ENCODE data around the gene SH3BP4. TPM values are rescaled to one million over a fixed set of nuclear protein-coding genes. Genes with fewer than 3 reads are reported as not detected.

The SH3BP4 gene
- total and polyA plus RNA-seq, 2 experiments from 2014 or later, result 59.3 to 100 TPM

- H3K4me1 ChIP-seq (ENCODE audit: insufficient read depth), result peaks cover 25% of the 10 kb centered on the region
- no peaks in the 10 kb centered on the region for H3K9me2 ChIP-seq (ENCODE audit: insufficient read depth)
- H3K4me3 ChIP-seq, result no peak overlapping the region
- no peaks in the 10 kb centered on the region for H3K27me3 ChIP-seq (replicated peaks; ENCODE audit: insufficient read depth)
- peaks cover 13% of the 10 kb centered on the region; the same call in 1 of the 2 replicates for H3K36me3 ChIP-seq (ENCODE audit: low read depth)
- H3K4me2 ChIP-seq (ENCODE audit: unreplicated experiment), result no peak overlapping the region
- no peak overlapping the region for H2AFZ ChIP-seq
- H3K79me2 ChIP-seq (ENCODE audit: insufficient read depth), result peaks cover 92% of the 10 kb centered on the region
- no peaks in the 10 kb centered on the region for H3K9me3 ChIP-seq (ENCODE audit: low read depth)
- TF ChIP-seq EZH2 (IDR thresholded peaks at IDR 0.05; ENCODE audit: insufficient read depth, poor library complexity, severe bottlenecking) (no peak), EZH2phosphoT487 (IDR thresholded peaks at IDR 0.05; ENCODE audit: insufficient read depth, low read depth) (no peak)
- in situ Hi-C loops (cut with MboI), result no loop called here
- H4K20me1 ChIP-seq (ENCODE audit: insufficient read depth), result no peaks in the 10 kb centered on the region; the same call in 1 of the 2 replicates
- no peak for DNase-seq
- H3F3A ChIP-seq (ENCODE audit: insufficient read depth), result peaks cover 26% of the 10 kb centered on the region
- 94 to 96% methylated on average over 4 of the region's 4 CpGs for WGBS, 2 experiments (ENCODE audit: low coverage in 1 of 2, low lambda C conversion rate in 2 of 2, missing lambda C conversion rate in 2 of 2)
- no peak overlapping the region for H3K27ac ChIP-seq
- no peak overlapping the region for H3K9ac ChIP-seq
Measured at GRCh38 chr2:235030936-235031335, 79.1 kb downstream of the SH3BP4 start.

GRCh38 chr2:235031686-235032373, 80.0 kb downstream of the SH3BP4 start:
- Histone ChIP-seq H3K9ac (no peak overlapping the region), H3F3A (ENCODE audit: insufficient read depth) (peaks cover 19% of the 10 kb centered on the region), H4K20me1 (ENCODE audit: insufficient read depth) (no peaks in the 10 kb centered on the region; the same call in 1 of the 2 replicates), H3K9me2 (ENCODE audit: insufficient read depth) (no peaks in the 10 kb centered on the region), H3K27ac (no peak overlapping the region), H3K4me1 (ENCODE audit: insufficient read depth) (peaks cover 16% of the 10 kb centered on the region), H3K9me3 (ENCODE audit: low read depth) (no peaks in the 10 kb centered on the region), H3K79me2 (ENCODE audit: insufficient read depth) (peaks cover 92% of the 10 kb centered on the region), H2AFZ (no peak overlapping the region), H3K4me2 (ENCODE audit: unreplicated experiment) (no peak overlapping the region), H3K27me3 (replicated peaks; ENCODE audit: insufficient read depth) (no peaks in the 10 kb centered on the region), H3K4me3 (no peak overlapping the region), H3K36me3 (ENCODE audit: low read depth) (peaks cover 17% of the 10 kb centered on the region; the same call in 1 of the 2 replicates)
- in situ Hi-C loops (cut with MboI), result no loop called here
- TF ChIP-seq EZH2 (IDR thresholded peaks at IDR 0.05; ENCODE audit: insufficient read depth, poor library complexity, severe bottlenecking), result no peak
- TF ChIP-seq EZH2phosphoT487 (IDR thresholded peaks at IDR 0.05; ENCODE audit: insufficient read depth, low read depth), result no peak
- 94 to 95% methylated on average over 14 to 15 of the region's 16 CpGs for WGBS, 2 experiments (ENCODE audit: low coverage in 1 of 2, low lambda C conversion rate in 2 of 2, missing lambda C conversion rate in 2 of 2)
- DNase-seq, result no peak

- peaks cover 20% of the 10 kb centered on the region for H3K36me3 ChIP-seq (ENCODE audit: low read depth)
- TF ChIP-seq EZH2phosphoT487 (IDR thresholded peaks at IDR 0.05; ENCODE audit: insufficient read depth, low read depth), result no peak
- no peak for TF ChIP-seq EZH2 (IDR thresholded peaks at IDR 0.05; ENCODE audit: insufficient read depth, poor library complexity, severe bottlenecking)
- in situ Hi-C loops (cut with MboI), result no loop called here
Measured at GRCh38 chr2:235032466-235032865, 80.6 kb downstream of the SH3BP4 start.

GRCh38 chr2:235032949-235033348, 81.1 kb downstream of the SH3BP4 start:
- Histone ChIP-seq H3K4me1 (ENCODE audit: insufficient read depth) (peaks cover 8% of the 10 kb centered on the region), H3F3A (ENCODE audit: insufficient read depth) (peaks cover 22% of the 10 kb centered on the region), H3K27me3 (replicated peaks; ENCODE audit: insufficient read depth) (no peaks in the 10 kb centered on the region), H3K4me2 (ENCODE audit: unreplicated experiment) (no peak overlapping the region), H3K4me3 (no peak overlapping the region), H3K27ac (no peak overlapping the region), H3K9me2 (ENCODE audit: insufficient read depth) (no peaks in the 10 kb centered on the region), H4K20me1 (ENCODE audit: insufficient read depth) (no peaks in the 10 kb centered on the region; the same call in 1 of the 2 replicates), H3K9ac (no peak overlapping the region), H3K79me2 (ENCODE audit: insufficient read depth) (peaks cover 100% of the 10 kb centered on the region), H3K9me3 (ENCODE audit: low read depth) (no peaks in the 10 kb centered on the region), H3K36me3 (ENCODE audit: low read depth) (peaks cover 25% of the 10 kb centered on the region), H2AFZ (no peak overlapping the region)
- TF ChIP-seq EZH2phosphoT487 (IDR thresholded peaks at IDR 0.05; ENCODE audit: insufficient read depth, low read depth), result no peak
- TF ChIP-seq EZH2 (IDR thresholded peaks at IDR 0.05; ENCODE audit: insufficient read depth, poor library complexity, severe bottlenecking), result no peak
- in situ Hi-C loops (cut with MboI), result no loop called here
- DNase-seq, result no peak
- 94 to 98% methylated on average over 10 of the region's 10 CpGs for WGBS, 2 experiments (ENCODE audit: low coverage in 1 of 2, low lambda C conversion rate in 2 of 2, missing lambda C conversion rate in 2 of 2)

More at GRCh38 chr2:235032466-235032865, 80.6 kb downstream of the SH3BP4 start:
- H3K27ac ChIP-seq, result no peak overlapping the region
- H3K79me2 ChIP-seq (ENCODE audit: insufficient read depth), result peaks cover 96% of the 10 kb centered on the region
- 95 to 97% methylated on average over 15 to 16 of the region's 16 CpGs for WGBS, 2 experiments (ENCODE audit: low coverage in 1 of 2, low lambda C conversion rate in 2 of 2, missing lambda C conversion rate in 2 of 2)
- peaks cover 11% of the 10 kb centered on the region for H3K4me1 ChIP-seq (ENCODE audit: insufficient read depth)
- no peak for DNase-seq
- H3K4me3 ChIP-seq, result no peak overlapping the region
- H4K20me1 ChIP-seq (ENCODE audit: insufficient read depth), result no peaks in the 10 kb centered on the region; the same call in 1 of the 2 replicates
- no peaks in the 10 kb centered on the region for H3K9me2 ChIP-seq (ENCODE audit: insufficient read depth)
- no peak overlapping the region for H3K4me2 ChIP-seq (ENCODE audit: unreplicated experiment)
- no peaks in the 10 kb centered on the region for H3K9me3 ChIP-seq (ENCODE audit: low read depth)
- no peak overlapping the region for H2AFZ ChIP-seq
- no peak overlapping the region for H3K9ac ChIP-seq
- H3K27me3 ChIP-seq (replicated peaks; ENCODE audit: insufficient read depth), result no peaks in the 10 kb centered on the region
- peaks cover 21% of the 10 kb centered on the region for H3F3A ChIP-seq (ENCODE audit: insufficient read depth)

Data from GM23248 (cell line).